ENCODE data around the gene CCDC97. TPM values are rescaled to one million over a fixed set of nuclear protein-coding genes. Genes with fewer than 3 reads are reported as not detected.

CCDC97 gene
- polyA plus RNA-seq, 1 of the 3 experiments (the other 2 are of a cell fraction) = 9.6 TPM

- peaks cover 11 to 12% of the 10 kb centered on the region in 2 experiments; a peak in 2 of 4 replicates for H3K4me1 ChIP-seq (ENCODE audit: control insufficient read depth in 1 of 2, insufficient read depth in 2 of 2, low read depth in 1 of 2, low read length in 1 of 2)
- H3K4me3 ChIP-seq (ENCODE audit: low read depth in 2 of 2, low read length in 1 of 2) = no peak overlapping the region
- no peaks in the 10 kb centered on the region for H3K9me2 ChIP-seq
- no peak overlapping the region for H3K27ac ChIP-seq (ENCODE audit: low read depth in 2 of 2, low read length in 1 of 2)
- H3F3A ChIP-seq (replicated peaks; ENCODE audit: insufficient read depth) = peaks cover 4% of the 10 kb centered on the region
- H4K20me1 ChIP-seq (ENCODE audit: insufficient read depth) = peaks cover 23% of the 10 kb centered on the region
- no peaks in the 10 kb centered on the region for H3K27me3 ChIP-seq (ENCODE audit: insufficient read depth)
- H3K9ac ChIP-seq = no peak overlapping the region
- H3K79me2 ChIP-seq (ENCODE audit: insufficient read depth) = peaks cover 62% of the 10 kb centered on the region
- TF ChIP-seq GABPA (IDR thresholded peaks at IDR 0.05; ENCODE audit: low read depth) (no peak), FOXM1 (IDR thresholded peaks at IDR 0.05; ENCODE audit: low read depth) (no peak), REST (IDR thresholded peaks at IDR 0.05; ENCODE audit: low read depth, low read length) (no peak), USF2 (IDR thresholded peaks at IDR 0.05; ENCODE audit: borderline replicate concordance, low read depth, low read length) (no peak), NFIC (IDR thresholded peaks at IDR 0.05; ENCODE audit: borderline replicate concordance) (no peak), FOSL2 (IDR thresholded peaks at IDR 0.05; ENCODE audit: borderline replicate concordance, low read depth) (no peak), RFX5 (IDR thresholded peaks at IDR 0.05; ENCODE audit: low read length) (no peak), JUND (IDR thresholded peaks at IDR 0.05) (no peak), EP300 (IDR thresholded peaks at IDR 0.05; ENCODE audit: borderline replicate concordance in 1 of 2, low read depth in 1 of 2, low read length in 1 of 2) (no peak), TCF12 (IDR thresholded peaks at IDR 0.05) (no peak), RCOR1 (IDR thresholded peaks at IDR 0.05; ENCODE audit: low read length) (no peak), EZH2phosphoT487 (IDR thresholded peaks at IDR 0.05; ENCODE audit: borderline replicate concordance, low read depth) (no peak), SMC3 (IDR thresholded peaks at IDR 0.05; ENCODE audit: low read depth, low read length) (no peak), NRF1 (IDR thresholded peaks at IDR 0.05; ENCODE audit: low read depth, low read length) (no peak), SIN3A (IDR thresholded peaks at IDR 0.05; ENCODE audit: borderline replicate concordance, low read depth, low read length) (no peak), TEAD4 (IDR thresholded peaks at IDR 0.05; ENCODE audit: borderline replicate concordance, insufficient read depth) (no peak)
- no peak overlapping the region for H3K4me2 ChIP-seq
- no peak for DNase-seq
- H3K36me3 ChIP-seq (replicated peaks in 1 of 2; ENCODE audit: control insufficient read depth in 1 of 2, insufficient read depth in 2 of 2, low read length in 1 of 2) = peaks cover 56 to 68% of the 10 kb centered on the region in 2 experiments
- ChIA-PET CTCF (interaction anchor here (0.6 to 1.6 kb wide), 2 partner anchors 32 to 39 kb away, joined by 3 read pairs; no protein-coding TSS in a partner anchor), POLR2A (interaction anchor here (0.6 kb wide), 1 partner anchor 519 kb away, joined by 3 read pairs; the partner anchor contains the start of gene ACTMAP)
- H2AFZ ChIP-seq (ENCODE audit: low read depth) = no peak overlapping the region
- H3K9me3 ChIP-seq = no peaks in the 10 kb centered on the region
- WGBS (ENCODE audit: low lambda C conversion rate) = 98% methylated on average over 2 of the region's 2 CpGs
Observed at GRCh38 chr19:41269055-41269454, 40.9 kb upstream of the CCDC97 start.

Data from SK-N-SH (cell line).